NCI-H1694 treated with DMSO at 0.1 percent for 48 hours (cell line): ENCODE results near the gene SLC22A25.
"Not testable (repeated sequence)": the region's sequence is repeated elsewhere in the genome, so short reads cannot be mapped to it uniquely, and the experiment has no call there.

ENCODE experiments used
- DNase-seq: peaks from one replicate; lab custom pipeline; 2025; lab: John Stamatoyannopoulos, UW

Gene SLC22A25

GRCh38 chr11:63243533-63243932 lies at the start of gene SLC22A25:
TSS of gene SLC22A25 (minus strand) at chr11:63243599. CDS start at chr11:63229652, 13,947 bp downstream.
- DNase-seq: no peak

GRCh38 chr11:63290285-63290684 lies 46.9 kb upstream of the SLC22A25 start:
- no peak for DNase-seq

- no peak for DNase-seq
Measured at GRCh38 chr11:63289658-63290057, 46.3 kb upstream of the SLC22A25 start.

GRCh38 chr11:63282579-63282978 lies 39.2 kb upstream of the SLC22A25 start:
- no peak for DNase-seq

GRCh38 chr11:63280920-63281319 lies 37.5 kb upstream of the SLC22A25 start:
- no peak for DNase-seq

GRCh38 chr11:63277345-63277943 lies 34.0 kb upstream of the SLC22A25 start:
- no peak for DNase-seq

GRCh38 chr11:63274776-63275175 lies 31.4 kb upstream of the SLC22A25 start:
- no peak for DNase-seq

- DNase-seq: no peak
Measured at GRCh38 chr11:63273685-63274084, 30.3 kb upstream of the SLC22A25 start.

- DNase-seq: no peak
Measured at GRCh38 chr11:63262547-63262946, 19.1 kb upstream of the SLC22A25 start.

GRCh38 chr11:63251312-63251711 lies 7.9 kb upstream of the SLC22A25 start:
- no peak for DNase-seq

GRCh38 chr11:63250162-63251050 lies 7.0 kb upstream of the SLC22A25 start:
- no peak for DNase-seq

- DNase-seq: no peak
Measured at GRCh38 chr11:63248966-63249365, 5.6 kb upstream of the SLC22A25 start.

- not testable (repeated sequence) for DNase-seq
Measured at GRCh38 chr11:63247237-63248002, 4.0 kb upstream of the SLC22A25 start.

GRCh38 chr11:63246045-63246444 lies 2.6 kb upstream of the SLC22A25 start:
- DNase-seq: no peak

GRCh38 chr11:63244862-63245261 lies 1.5 kb upstream of the SLC22A25 start:
- no peak for DNase-seq

GRCh38 chr11:63242089-63242781 lies 1.2 kb downstream of the SLC22A25 start:
- no peak for DNase-seq

GRCh38 chr11:63240791-63241379 lies 2.5 kb downstream of the SLC22A25 start:
- DNase-seq: no peak

GRCh38 chr11:63240098-63240497 lies 3.3 kb downstream of the SLC22A25 start:
- no peak for DNase-seq

- DNase-seq: no peak
Measured at GRCh38 chr11:63239254-63239653, 4.1 kb downstream of the SLC22A25 start.

- DNase-seq: no peak
Measured at GRCh38 chr11:63237413-63237812, 6.0 kb downstream of the SLC22A25 start.
